ENCODE data around the gene PSMA8. TPM values are rescaled to one million over a fixed set of nuclear protein-coding genes. Genes with fewer than 3 reads are reported as not detected.

Gene PSMA8
- total RNA-seq, 1 donor from 2014 or later: not detected

- TF ChIP-seq CTCF (IDR thresholded peaks at IDR 0.05; ENCODE audit: partially characterized antibody, unreplicated experiment): no peak
- Mint-ChIP-seq H3K27ac (ENCODE audit: unreplicated experiment) (no peak overlapping the region), H3K36me3 (ENCODE audit: unreplicated experiment) (no peaks in the 10 kb centered on the region), H3K4me1 (ENCODE audit: low read depth, unreplicated experiment) (peaks cover 2% of the 10 kb centered on the region), H3K27me3 (ENCODE audit: unreplicated experiment) (no peaks in the 10 kb centered on the region), H3K4me3 (ENCODE audit: unreplicated experiment) (no peak overlapping the region), H3K9me3 (ENCODE audit: unreplicated experiment) (no peaks in the 10 kb centered on the region)
- no peak for DNase-seq
Measured at GRCh38 chr18:26175481-26175880, 41.8 kb downstream of the PSMA8 start.

GRCh38 chr18:26176134-26176533 is 42.5 kb downstream of the PSMA8 start:
- Mint-ChIP-seq H3K27me3 (ENCODE audit: unreplicated experiment) (no peaks in the 10 kb centered on the region), H3K36me3 (ENCODE audit: unreplicated experiment) (no peaks in the 10 kb centered on the region), H3K9me3 (ENCODE audit: unreplicated experiment) (no peaks in the 10 kb centered on the region), H3K4me3 (ENCODE audit: unreplicated experiment) (no peak overlapping the region), H3K4me1 (ENCODE audit: low read depth, unreplicated experiment) (peaks cover 2% of the 10 kb centered on the region), H3K27ac (ENCODE audit: unreplicated experiment) (no peak overlapping the region)
- no peak for DNase-seq
- TF ChIP-seq CTCF (IDR thresholded peaks at IDR 0.05; ENCODE audit: partially characterized antibody, unreplicated experiment): no peak

GRCh38 chr18:26181343-26181826 is 47.7 kb downstream of the PSMA8 start:
- TF ChIP-seq CTCF (IDR thresholded peaks at IDR 0.05; ENCODE audit: partially characterized antibody, unreplicated experiment): no peak
- Mint-ChIP-seq H3K36me3 (ENCODE audit: unreplicated experiment) (no peaks in the 10 kb centered on the region), H3K4me1 (ENCODE audit: low read depth, unreplicated experiment) (no peaks in the 10 kb centered on the region), H3K9me3 (ENCODE audit: unreplicated experiment) (peaks cover 2% of the 10 kb centered on the region), H3K4me3 (ENCODE audit: unreplicated experiment) (no peak overlapping the region), H3K27me3 (ENCODE audit: unreplicated experiment) (no peaks in the 10 kb centered on the region), H3K27ac (ENCODE audit: unreplicated experiment) (no peak overlapping the region)
- no peak for DNase-seq

- Mint-ChIP-seq H3K9me3 (ENCODE audit: unreplicated experiment) (peaks cover 2% of the 10 kb centered on the region), H3K27ac (ENCODE audit: unreplicated experiment) (no peak overlapping the region), H3K4me3 (ENCODE audit: unreplicated experiment) (no peak overlapping the region), H3K27me3 (ENCODE audit: unreplicated experiment) (no peaks in the 10 kb centered on the region), H3K4me1 (ENCODE audit: low read depth, unreplicated experiment) (no peaks in the 10 kb centered on the region), H3K36me3 (ENCODE audit: unreplicated experiment) (no peaks in the 10 kb centered on the region)
- no peak for TF ChIP-seq CTCF (IDR thresholded peaks at IDR 0.05; ENCODE audit: partially characterized antibody, unreplicated experiment)
- DNase-seq: no peak
Measured at GRCh38 chr18:26183395-26184112, 49.9 kb downstream of the PSMA8 start.

- peaks cover 2% of the 10 kb centered on the region for H3K27me3 Mint-ChIP-seq (ENCODE audit: unreplicated experiment)
- no peaks in the 10 kb centered on the region for H3K36me3 Mint-ChIP-seq (ENCODE audit: unreplicated experiment)
- H3K4me1 Mint-ChIP-seq (ENCODE audit: low read depth, unreplicated experiment): no peaks in the 10 kb centered on the region
- H3K27ac Mint-ChIP-seq (ENCODE audit: unreplicated experiment): no peak overlapping the region
- H3K4me3 Mint-ChIP-seq (ENCODE audit: unreplicated experiment): no peak overlapping the region
- no peak for DNase-seq
- peaks cover 2% of the 10 kb centered on the region for H3K9me3 Mint-ChIP-seq (ENCODE audit: unreplicated experiment)
- TF ChIP-seq CTCF (IDR thresholded peaks at IDR 0.05; ENCODE audit: partially characterized antibody, unreplicated experiment): peak; percentile 58
Measured at GRCh38 chr18:26185267-26185666, 51.6 kb downstream of the PSMA8 start.

Measured in glutamatergic neuron (in vitro differentiated cells).